GM13977 (cell line): ENCODE measurements around the gene SEMA4A.

Experiments
- DNase-seq: peaks from one replicate; pipeline ENCODE4 v3.0.0; 2012; ENCODE audit warnings: low spot score
- in situ Hi-C: fragments of 300-500 bp; cut with MboI; formaldehyde crosslinking; loops from one replicate; pipeline ENCODE4 v1.12.0; 2022; ENCODE audit warnings: low sequenced_read_pairs, low pct_unique_long_range_greater_than_20kb, mixed read lengths, inconsistent platforms; ENCODE audit not compliant: unreplicated experiment
- TF ChIP-seq, protein P1 (sequence below): IDR thresholded peaks from 2 replicates; pipeline ENCODE4 v1.5.1; 2012; ENCODE audit warnings: mild to moderate bottlenecking, control low read depth; ENCODE audit not compliant: insufficient read depth; ENCODE audit errors: extremely low read depth, missing control alignments

Gene SEMA4A

DNA sequence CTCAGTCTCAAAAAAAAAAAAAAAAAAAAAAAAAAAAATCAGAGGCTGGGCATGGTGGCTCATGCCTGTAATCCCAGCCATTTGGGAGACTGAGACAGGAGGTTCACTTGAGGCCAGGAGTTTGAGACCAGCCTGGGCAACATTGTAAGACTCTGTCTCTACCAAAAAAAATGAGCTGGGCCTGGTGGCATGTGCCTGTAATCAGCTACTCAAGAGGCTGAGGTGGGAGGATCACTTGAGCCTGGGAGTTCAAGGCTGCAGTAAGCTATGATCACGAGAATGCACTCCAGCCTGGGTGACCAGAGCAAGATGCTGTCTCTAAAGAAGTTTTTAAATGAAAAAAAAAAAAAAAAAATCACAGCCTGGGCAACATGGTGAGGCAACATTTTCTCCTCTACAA is 10.3 kb downstream of the SEMA4A start:
- TF ChIP-seq, protein P1, sequence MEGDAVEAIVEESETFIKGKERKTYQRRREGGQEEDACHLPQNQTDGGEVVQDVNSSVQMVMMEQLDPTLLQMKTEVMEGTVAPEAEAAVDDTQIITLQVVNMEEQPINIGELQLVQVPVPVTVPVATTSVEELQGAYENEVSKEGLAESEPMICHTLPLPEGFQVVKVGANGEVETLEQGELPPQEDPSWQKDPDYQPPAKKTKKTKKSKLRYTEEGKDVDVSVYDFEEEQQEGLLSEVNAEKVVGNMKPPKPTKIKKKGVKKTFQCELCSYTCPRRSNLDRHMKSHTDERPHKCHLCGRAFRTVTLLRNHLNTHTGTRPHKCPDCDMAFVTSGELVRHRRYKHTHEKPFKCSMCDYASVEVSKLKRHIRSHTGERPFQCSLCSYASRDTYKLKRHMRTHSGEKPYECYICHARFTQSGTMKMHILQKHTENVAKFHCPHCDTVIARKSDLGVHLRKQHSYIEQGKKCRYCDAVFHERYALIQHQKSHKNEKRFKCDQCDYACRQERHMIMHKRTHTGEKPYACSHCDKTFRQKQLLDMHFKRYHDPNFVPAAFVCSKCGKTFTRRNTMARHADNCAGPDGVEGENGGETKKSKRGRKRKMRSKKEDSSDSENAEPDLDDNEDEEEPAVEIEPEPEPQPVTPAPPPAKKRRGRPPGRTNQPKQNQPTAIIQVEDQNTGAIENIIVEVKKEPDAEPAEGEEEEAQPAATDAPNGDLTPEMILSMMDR: no peak
- DNase-seq: no peak
- in situ Hi-C loops: no loop called here

DNA sequence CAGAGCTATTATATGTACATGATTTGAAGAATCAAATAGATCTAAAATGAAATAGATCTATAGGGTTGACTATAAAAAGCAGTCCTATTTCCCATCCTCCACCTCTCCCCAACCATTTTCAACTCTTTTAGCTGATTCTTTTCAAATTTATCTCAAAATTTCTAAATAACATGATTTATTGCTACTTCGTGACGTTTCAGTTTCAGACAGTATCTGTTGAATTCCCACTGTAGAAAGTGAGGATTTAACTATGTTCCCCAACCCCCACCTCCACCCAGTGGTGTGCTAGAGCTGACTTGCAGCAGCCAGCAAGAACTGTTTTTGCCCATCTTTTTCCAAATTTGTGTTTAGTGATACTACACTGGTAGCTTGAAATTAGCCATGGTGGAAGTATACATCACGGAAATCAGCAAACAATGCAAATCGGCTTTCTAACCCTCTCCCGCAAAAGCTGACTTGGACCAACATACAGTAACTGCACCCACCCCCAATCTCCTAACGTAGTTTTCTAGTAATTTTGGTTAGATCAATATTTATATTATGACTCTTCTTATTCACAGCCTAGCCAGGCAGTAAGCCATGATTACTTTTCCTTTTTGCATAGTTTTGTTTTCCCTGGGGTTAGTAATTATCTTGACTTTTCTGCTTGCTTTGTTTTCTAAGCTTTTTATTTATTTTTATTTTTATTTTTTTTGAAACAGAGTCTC is 10.9 kb downstream of the SEMA4A start:
- in situ Hi-C loops: no loop called here
- DNase-seq: no peak
- TF ChIP-seq, protein P1: no peak

DNA sequence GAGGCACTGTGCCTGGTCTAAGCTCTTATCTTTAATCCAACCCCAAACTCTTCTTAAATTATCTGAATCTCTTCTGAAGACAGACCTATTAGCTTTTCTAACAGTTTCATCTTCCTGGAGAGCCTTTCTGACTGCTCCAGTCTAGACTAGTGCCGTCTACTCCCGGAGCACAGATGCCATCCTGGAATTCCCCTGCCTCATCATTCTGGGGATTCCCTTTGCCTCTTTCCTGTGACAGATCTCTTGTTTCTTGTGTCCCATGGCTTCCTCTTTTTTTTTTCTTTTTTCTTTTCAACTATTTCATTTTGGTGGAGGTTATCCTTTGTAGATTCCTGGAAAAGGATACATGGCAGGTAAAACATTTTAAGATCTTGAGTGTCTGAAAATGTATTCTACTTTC is 11.7 kb downstream of the SEMA4A start:
- in situ Hi-C loops: no loop called here
- TF ChIP-seq, protein P1: no peak
- DNase-seq: no peak

DNA sequence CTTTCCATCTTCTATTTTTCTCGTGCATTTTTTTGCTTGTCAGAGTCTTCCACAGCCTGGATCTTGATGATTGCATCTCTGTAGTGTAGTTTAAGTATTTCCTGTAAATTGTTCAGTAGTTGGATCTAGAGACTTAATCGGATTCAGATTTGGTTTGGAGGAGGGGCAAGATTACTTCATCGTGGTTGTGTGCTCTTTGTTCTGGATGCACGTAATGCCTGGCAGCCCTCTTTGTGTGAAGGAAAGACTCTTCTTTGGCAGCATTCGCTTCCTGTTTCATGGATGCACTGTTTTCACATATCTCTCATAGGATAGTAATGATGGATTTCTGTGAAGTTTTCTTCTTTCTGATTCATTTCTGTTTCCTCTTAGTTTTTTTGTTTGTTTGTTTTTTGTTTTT is 14.2 kb downstream of the SEMA4A start:
- TF ChIP-seq, protein P1: no peak
- in situ Hi-C loops: no loop called here
- DNase-seq: no peak

DNA sequence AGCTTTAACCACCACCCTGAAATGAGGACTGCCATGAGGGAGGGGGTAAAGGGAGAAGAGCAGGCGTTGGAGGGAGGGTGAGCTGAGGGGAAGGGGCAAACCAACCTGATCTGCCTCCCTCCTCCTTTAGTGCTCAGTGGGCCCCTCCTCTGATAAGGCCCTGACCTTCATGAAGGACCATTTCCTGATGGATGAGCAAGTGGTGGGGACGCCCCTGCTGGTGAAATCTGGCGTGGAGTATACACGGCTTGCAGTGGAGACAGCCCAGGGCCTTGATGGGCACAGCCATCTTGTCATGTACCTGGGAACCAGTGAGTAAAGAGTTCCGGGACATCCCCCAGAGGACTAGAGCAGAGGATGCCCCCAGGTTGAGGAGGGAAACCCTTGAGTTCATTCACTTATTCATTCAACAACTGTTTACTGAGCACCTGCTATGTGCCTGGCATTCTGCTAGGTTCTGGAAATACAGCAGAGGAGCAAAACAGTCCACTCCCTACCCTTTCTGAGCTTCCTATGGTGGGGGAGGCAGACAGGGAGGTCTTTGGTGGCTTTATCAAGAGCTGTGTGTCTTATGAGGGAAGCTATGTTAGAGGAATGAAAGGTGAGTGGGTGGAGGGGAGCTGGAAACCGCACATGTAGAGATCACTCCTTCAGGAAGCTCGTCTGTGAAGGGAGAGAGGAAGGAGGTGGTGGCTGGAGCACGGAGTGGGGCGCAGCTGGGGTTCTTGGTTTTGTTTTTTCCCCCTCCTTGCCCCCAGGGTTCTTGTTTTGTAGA is 19.5 kb downstream of the SEMA4A start:
- TF ChIP-seq, protein P1: no peak
- in situ Hi-C loops: no loop called here
- DNase-seq: peak; percentile 5

DNA sequence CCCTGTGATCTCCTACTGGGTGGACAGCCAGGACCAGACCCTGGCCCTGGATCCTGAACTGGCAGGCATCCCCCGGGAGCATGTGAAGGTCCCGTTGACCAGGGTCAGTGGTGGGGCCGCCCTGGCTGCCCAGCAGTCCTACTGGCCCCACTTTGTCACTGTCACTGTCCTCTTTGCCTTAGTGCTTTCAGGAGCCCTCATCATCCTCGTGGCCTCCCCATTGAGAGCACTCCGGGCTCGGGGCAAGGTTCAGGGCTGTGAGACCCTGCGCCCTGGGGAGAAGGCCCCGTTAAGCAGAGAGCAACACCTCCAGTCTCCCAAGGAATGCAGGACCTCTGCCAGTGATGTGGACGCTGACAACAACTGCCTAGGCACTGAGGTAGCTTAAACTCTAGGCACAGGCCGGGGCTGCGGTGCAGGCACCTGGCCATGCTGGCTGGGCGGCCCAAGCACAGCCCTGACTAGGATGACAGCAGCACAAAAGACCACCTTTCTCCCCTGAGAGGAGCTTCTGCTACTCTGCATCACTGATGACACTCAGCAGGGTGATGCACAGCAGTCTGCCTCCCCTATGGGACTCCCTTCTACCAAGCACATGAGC is 23.3 kb downstream of the SEMA4A start:
- TF ChIP-seq, protein P1: no peak
- in situ Hi-C loops: no loop called here
- peak; percentile 7 for DNase-seq
